Peyer's patch (tissue), 4 donors: Measurements from ENCODE around the gene CHKB.

Experiments used
- POLR2A ChIP-seq, 2 donors: fragments of 450-650 bp; IDR thresholded peaks; one replicate each; pipeline ENCODE4 v1.5.1; 2017; ENCODE audit warnings: antibody characterized with exemption in 2 of 2, mild to moderate bottlenecking in 2 of 2, moderate library complexity in 2 of 2
- TF ChIP-seq, protein P1 (sequence below), 6 experiments: fragments of 450-650 bp in 4 of 6; fragments of 200-600 bp in 2 of 6; sonication (generic) in 1 of 6; IDR thresholded peaks; one replicate each; pipeline ENCODE4 v1.5.1; 2017 to 2019; ENCODE audit warnings: antibody characterized with exemption in 6 of 6, mild to moderate bottlenecking in 3 of 6, moderate library complexity in 1 of 6

DNA sequence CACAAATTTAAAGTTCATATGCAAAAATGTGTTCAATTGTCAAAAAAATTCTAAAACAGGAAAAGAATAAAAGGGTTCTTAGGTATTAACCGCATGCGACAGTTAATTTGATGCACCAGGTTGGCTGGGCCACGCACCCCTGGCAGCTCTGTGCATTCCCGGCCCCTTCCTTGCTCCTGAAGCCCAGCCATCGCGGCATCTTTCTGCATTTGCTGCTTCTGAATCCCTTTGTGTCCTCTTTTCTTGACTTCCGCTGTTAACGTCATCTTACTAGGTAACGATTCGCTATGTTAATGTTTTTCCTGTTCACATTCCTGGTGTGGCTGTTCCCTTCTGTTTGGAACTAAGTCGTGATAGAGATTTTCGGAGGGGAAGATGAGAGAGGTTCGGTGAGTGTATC lies 44.9 kb downstream of the CHKB start:
- TF ChIP-seq, protein P1, sequence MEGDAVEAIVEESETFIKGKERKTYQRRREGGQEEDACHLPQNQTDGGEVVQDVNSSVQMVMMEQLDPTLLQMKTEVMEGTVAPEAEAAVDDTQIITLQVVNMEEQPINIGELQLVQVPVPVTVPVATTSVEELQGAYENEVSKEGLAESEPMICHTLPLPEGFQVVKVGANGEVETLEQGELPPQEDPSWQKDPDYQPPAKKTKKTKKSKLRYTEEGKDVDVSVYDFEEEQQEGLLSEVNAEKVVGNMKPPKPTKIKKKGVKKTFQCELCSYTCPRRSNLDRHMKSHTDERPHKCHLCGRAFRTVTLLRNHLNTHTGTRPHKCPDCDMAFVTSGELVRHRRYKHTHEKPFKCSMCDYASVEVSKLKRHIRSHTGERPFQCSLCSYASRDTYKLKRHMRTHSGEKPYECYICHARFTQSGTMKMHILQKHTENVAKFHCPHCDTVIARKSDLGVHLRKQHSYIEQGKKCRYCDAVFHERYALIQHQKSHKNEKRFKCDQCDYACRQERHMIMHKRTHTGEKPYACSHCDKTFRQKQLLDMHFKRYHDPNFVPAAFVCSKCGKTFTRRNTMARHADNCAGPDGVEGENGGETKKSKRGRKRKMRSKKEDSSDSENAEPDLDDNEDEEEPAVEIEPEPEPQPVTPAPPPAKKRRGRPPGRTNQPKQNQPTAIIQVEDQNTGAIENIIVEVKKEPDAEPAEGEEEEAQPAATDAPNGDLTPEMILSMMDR (IDR thresholded peaks at IDR 0.05) = no peak
- no peak for TF ChIP-seq POLR2A (IDR thresholded peaks at IDR 0.05)
